Osteocyte (in vitro differentiated cells): Measurements from ENCODE around the gene CREB3L1. TPM values are rescaled to one million over a fixed set of nuclear protein-coding genes. Genes with fewer than 3 reads are reported as not detected.
A peak's percentile ranks its signal among the peaks of the same experiment; 100 is the strongest.

Experiments used
- DNase-seq: peaks from one replicate; pipeline ENCODE4 v3.0.0; 2021; ENCODE audit warnings: mixed read lengths; ENCODE audit not compliant: unreplicated experiment; ENCODE audit errors: extremely low spot score
- H3K27ac Mint-ChIP-seq: one replicate; pipeline ENCODE4 v1.8.0; 2021; ENCODE audit warnings: mild to moderate bottlenecking, mixed read lengths; ENCODE audit not compliant: unreplicated experiment
- H3K27me3 Mint-ChIP-seq: one replicate; pipeline ENCODE4 v1.8.0; 2021; ENCODE audit warnings: mixed read lengths; ENCODE audit not compliant: unreplicated experiment
- H3K36me3 Mint-ChIP-seq: one replicate; pipeline ENCODE4 v1.8.0; 2021; ENCODE audit warnings: mixed read lengths; ENCODE audit not compliant: unreplicated experiment
- H3K4me1 Mint-ChIP-seq: one replicate; pipeline ENCODE4 v1.8.0; 2021; ENCODE audit warnings: mixed read lengths; ENCODE audit not compliant: unreplicated experiment
- H3K4me3 Mint-ChIP-seq: one replicate; pipeline ENCODE4 v1.8.0; 2021; ENCODE audit warnings: mild to moderate bottlenecking, moderate library complexity, mixed read lengths; ENCODE audit not compliant: unreplicated experiment
- H3K9me3 Mint-ChIP-seq: one replicate; pipeline ENCODE4 v1.8.0; 2021; ENCODE audit warnings: mixed read lengths; ENCODE audit not compliant: unreplicated experiment
- total RNA-seq: library from RNA; stranded (reverse); gene quantifications from 2 replicates; pipeline ENCODE4 v1.2.1, GENCODE V29; 2021
- TF ChIP-seq, protein P1 (sequence below): fragments of 200-600 bp; sonication (generic); IDR thresholded peaks from 2 replicates; pipeline ENCODE4 v1.5.0; 2021; ENCODE audit warnings: antibody characterized with exemption, mild to moderate bottlenecking, moderate library complexity

Gene CREB3L1
- total RNA-seq, 1 donor from 2014 or later: 77.0 TPM

DNA sequence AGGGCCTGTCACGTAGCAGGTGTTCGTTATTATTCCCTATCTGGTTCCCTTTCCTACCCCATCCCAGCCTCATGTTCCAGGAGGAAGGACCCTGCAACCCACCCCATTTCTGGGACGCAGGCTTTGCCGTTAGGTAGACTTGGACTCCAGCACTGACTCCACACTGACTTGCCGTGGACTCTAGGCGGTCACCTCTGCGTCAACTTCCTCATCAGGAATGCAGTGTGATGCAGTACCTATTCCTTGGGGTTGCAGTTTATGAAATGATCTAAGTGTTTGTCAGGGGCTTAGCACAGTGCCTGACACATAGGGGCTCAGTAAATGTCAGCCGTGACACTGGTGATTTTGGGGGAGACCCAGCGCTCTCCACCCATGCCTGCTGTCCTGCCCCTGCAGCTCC, 86.6 kb downstream of the CREB3L1 start:
- H3K27me3 Mint-ChIP-seq: no peaks in the 10 kb centered on the region
- no peak overlapping the region for H3K4me3 Mint-ChIP-seq
- H3K4me1 Mint-ChIP-seq: peaks cover 57% of the 10 kb centered on the region
- no peaks in the 10 kb centered on the region for H3K36me3 Mint-ChIP-seq
- H3K9me3 Mint-ChIP-seq: no peaks in the 10 kb centered on the region
- peak overlapping the region; percentile 97 for H3K27ac Mint-ChIP-seq
- no peak for DNase-seq
- TF ChIP-seq, protein P1, sequence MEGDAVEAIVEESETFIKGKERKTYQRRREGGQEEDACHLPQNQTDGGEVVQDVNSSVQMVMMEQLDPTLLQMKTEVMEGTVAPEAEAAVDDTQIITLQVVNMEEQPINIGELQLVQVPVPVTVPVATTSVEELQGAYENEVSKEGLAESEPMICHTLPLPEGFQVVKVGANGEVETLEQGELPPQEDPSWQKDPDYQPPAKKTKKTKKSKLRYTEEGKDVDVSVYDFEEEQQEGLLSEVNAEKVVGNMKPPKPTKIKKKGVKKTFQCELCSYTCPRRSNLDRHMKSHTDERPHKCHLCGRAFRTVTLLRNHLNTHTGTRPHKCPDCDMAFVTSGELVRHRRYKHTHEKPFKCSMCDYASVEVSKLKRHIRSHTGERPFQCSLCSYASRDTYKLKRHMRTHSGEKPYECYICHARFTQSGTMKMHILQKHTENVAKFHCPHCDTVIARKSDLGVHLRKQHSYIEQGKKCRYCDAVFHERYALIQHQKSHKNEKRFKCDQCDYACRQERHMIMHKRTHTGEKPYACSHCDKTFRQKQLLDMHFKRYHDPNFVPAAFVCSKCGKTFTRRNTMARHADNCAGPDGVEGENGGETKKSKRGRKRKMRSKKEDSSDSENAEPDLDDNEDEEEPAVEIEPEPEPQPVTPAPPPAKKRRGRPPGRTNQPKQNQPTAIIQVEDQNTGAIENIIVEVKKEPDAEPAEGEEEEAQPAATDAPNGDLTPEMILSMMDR: no peak

DNA sequence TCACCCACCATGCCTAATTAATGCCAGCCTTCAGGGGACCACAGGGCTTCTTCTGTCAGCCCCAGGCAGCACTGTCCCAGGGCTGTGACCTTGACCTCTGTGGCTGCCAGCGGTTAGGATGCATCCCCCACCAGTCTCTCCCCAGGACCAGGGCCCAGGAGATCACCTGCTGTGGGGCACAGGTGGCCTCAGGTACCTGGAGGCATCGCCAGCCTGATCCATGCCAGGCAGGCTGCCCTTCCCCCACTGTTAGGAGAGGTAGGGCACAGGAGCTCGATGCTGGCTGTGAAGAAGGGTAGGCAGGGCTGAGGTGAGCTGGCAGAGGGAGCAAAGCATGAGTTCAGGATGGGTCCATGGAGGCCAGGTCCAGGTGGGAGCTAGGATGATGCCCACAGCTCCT, 87.3 kb downstream of the CREB3L1 start:
- TF ChIP-seq, protein P1: no peak
- Mint-ChIP-seq H3K27me3 (no peaks in the 10 kb centered on the region), H3K4me1 (peaks cover 63% of the 10 kb centered on the region), H3K9me3 (no peaks in the 10 kb centered on the region), H3K36me3 (no peaks in the 10 kb centered on the region), H3K4me3 (no peak overlapping the region), H3K27ac (peak overlapping the region; percentile 59)
- DNase-seq: no peak

DNA sequence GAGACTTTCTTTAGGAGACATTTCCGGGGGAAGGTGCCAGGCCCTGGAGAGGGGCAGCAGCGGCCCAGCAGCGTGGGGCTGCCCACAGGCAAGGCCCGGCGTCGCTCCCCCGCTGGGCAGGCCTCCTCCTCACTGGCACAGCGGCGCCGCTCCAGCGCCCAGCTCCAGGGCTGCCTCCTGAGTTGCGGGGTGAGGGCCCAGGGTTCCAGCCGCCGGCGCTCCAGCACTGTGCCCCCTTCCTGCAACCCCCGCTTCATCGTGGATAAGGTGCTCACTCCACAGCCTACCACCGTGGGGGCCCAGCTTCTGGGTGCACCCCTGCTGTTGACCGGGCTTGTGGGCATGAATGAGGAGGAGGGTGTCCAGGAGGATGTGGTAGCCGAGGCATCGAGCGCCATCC, 88.8 kb downstream of the CREB3L1 start:
- Mint-ChIP-seq H3K4me1 (peaks cover 58% of the 10 kb centered on the region), H3K9me3 (no peaks in the 10 kb centered on the region), H3K27ac (no peak overlapping the region), H3K27me3 (no peaks in the 10 kb centered on the region), H3K4me3 (no peak overlapping the region), H3K36me3 (no peaks in the 10 kb centered on the region)
- no peak for DNase-seq
- TF ChIP-seq, protein P1: no peak

DNA sequence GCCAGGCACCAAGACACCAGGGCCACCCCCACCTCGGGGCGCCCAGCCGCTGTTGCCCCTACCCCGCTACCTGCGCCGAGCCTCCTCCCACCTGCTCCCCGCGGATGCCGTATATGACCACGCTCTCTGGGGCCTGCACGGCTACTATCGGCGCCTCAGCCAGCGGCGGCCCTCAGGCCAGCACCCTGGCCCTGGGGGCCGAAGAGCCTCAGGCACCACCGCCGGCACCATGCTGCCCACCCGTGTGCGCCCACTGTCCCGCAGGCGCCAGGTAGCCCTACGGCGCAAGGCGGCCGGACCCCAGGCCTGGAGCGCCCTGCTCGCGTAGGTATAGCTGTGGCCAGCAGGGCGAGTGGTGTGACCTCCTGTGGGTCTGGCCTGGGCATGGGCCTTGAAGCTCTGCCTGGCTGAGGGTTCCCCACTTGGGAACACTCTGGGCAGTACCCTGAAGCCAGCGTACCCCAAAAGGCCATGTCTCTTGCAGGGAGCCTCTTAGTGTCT, 89.2 kb downstream of the CREB3L1 start:
- Mint-ChIP-seq H3K27ac (no peak overlapping the region), H3K4me1 (peaks cover 53% of the 10 kb centered on the region), H3K4me3 (no peak overlapping the region), H3K9me3 (no peaks in the 10 kb centered on the region), H3K27me3 (no peaks in the 10 kb centered on the region), H3K36me3 (no peaks in the 10 kb centered on the region)
- TF ChIP-seq, protein P1: no peak
- no peak for DNase-seq

DNA sequence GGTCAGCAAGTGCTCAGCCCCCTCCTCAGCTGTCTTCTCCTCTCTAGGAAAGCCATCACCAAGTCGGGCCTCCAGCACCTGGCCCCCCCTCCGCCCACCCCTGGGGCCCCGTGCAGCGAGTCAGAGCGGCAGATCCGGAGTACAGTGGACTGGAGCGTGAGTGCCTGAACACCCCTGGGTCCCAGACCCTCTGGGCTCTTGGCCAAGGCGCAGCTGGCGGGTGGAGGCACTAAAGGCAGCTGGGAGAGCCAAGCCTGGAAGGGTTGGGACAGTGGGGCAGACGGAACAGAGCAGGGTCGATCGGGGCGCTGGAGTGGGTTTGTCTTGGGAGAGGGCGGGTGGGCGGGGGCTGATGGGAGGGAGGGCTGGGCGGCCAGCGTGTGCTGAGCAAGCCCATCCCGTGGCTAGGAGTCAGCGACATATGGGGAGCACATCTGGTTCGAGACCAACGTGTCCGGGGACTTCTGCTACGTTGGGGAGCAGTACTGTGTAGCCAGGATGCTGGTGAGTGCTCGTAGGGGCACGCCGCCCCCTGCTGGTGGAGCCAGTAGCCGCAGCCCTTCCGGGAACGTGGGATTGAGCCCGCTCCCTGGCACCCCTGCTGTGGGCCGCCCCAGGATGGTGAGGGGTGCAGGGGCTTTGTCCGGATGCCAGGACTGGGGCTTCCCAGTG, 89.9 kb downstream of the CREB3L1 start:
- no peaks in the 10 kb centered on the region for H3K36me3 Mint-ChIP-seq
- TF ChIP-seq, protein P1: peak; percentile 93
- H3K27ac Mint-ChIP-seq: no peak overlapping the region
- H3K9me3 Mint-ChIP-seq: no peaks in the 10 kb centered on the region
- H3K27me3 Mint-ChIP-seq: no peaks in the 10 kb centered on the region
- peaks cover 47% of the 10 kb centered on the region for H3K4me1 Mint-ChIP-seq
- H3K4me3 Mint-ChIP-seq: no peak overlapping the region
- DNase-seq: peak; percentile 90
